ENCODE results near the gene LEF1.
"Not testable (repeated sequence)": the region's sequence is repeated elsewhere in the genome, so short reads cannot be mapped to it uniquely, and the experiment has no call there.

LEF1 gene

DNA sequence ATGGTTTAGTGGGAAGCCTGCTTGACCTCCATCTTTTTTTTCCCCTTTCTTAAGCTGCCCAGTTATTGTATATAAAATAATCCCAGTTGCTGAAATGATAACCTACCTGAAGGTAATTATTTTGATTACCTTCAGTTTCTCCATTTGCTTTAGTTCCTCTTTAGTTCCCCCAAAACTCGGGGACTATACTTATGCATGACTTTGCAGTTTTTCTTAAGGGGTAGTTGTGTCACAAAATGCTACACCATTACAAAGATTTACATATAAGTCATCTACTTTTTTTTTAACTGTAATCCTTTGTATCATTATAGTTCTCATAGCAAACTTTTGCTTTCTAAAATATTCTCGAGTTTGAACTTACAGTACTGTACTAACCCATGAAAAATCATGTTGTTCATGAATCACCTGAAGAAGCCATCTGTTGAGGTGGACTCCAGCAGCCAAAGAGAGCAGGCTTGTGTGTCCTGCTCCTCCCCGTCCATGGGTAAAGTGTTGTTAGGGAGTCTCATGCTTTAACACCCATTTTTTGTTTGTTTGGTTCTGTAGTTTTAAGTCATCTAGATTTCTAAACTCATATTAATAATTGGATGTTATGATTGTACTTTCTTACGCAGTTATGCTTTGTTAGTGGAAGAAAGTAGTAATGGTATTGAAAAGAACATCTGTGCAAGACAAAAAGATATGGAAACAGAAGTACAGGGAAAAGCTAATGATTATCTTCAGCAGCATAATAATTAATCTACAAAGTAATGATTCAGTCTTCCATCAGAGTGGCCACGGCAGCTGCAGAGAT lies 144.5 kb downstream of the LEF1 start:
- DNase-seq: no peak

DNA sequence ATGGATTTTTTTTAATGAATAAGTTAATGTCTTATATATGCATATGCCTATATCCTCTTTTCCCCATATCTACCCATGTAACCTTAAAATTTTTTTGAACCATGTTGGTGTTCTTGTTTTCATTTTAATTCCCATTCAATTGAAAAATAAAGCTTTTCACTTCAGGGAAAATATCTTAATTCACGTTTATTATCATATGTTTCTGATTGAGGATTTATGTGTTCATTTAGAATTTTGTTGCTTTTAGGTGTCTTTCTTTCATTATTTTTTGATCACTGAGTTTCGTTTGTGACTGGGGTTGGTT lies 149.9 kb downstream of the LEF1 start:
- DNase-seq: no peak

DNA sequence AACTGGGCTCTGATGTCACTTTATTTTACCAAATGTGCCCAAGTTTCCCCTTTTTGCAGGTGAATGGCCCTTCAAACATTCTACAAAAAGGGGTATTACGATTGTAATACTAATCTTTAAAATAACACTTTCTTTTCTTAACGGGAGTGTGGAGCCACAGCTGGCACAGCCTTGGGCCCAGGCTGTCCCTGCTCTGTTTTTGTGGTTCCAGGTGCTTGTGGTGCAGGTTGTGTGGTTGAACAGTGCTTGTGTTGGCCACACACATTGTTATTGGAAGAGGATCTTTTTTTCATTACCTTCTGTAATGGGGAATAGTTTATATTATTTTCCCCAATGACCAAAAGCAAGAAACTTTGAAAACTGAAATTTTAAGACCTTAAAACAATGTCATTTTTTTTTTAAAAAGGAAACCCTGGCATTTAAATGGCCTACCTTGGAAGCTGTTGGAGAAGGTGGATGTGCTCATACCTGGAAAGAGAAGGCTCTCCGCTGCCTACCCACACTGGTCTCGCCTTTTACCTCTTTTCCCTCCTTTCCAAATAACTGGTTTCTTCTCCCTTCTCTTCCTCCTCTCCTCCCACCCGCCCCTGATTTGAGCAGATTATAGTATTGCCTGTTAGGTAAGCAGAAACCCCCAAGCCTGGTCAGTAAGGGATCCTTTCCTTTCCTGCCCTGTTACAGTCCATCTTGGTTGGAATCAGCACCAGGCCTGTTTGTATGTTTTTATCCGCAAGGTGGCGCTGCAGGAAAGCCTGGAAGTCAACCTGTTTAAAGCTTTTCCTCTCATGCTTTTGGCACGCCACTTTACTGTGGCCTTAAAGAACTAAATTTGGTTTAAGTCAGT lies 150.5 kb downstream of the LEF1 start:
- DNase-seq: peak; percentile 70

DNA sequence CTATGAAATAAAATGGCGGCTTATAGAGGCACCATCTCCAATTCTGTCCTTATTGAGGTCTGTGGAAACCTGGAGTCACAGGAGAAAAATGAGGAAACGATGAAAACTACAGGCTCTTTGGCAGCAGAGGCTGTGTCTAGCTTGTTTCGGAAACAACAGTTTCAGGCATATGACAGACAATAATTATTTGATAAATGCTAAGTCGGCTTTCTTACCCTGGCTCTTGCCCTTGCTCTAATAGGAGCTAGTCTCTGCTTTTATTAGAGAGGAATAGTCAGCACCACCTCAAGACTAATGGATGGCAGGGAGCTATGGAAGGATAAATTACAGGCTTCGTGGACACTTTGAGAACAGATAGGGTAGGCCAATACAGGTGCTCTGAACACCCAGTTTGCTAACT lies 154.8 kb downstream of the LEF1 start:
- no peak for DNase-seq

DNA sequence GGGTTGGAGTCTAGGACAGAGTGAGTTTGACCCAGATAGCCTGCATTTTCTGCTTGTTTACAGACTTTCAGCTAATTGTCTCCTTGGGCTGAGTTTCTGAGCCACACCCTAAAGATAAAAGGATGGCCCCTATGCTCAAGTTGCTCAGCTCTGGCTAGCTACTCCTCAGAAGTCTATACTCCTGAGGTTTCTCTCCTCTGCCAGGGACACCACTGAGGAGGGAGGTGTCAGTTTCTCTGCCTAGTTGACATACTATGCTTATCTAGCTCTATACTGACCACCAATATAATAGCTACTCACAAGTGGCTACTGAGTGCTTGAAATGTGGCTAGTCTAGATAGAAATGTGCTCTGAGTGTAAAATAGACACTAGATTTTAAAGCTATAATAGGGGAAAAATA lies 155.4 kb downstream of the LEF1 start:
- no peak for DNase-seq

DNA sequence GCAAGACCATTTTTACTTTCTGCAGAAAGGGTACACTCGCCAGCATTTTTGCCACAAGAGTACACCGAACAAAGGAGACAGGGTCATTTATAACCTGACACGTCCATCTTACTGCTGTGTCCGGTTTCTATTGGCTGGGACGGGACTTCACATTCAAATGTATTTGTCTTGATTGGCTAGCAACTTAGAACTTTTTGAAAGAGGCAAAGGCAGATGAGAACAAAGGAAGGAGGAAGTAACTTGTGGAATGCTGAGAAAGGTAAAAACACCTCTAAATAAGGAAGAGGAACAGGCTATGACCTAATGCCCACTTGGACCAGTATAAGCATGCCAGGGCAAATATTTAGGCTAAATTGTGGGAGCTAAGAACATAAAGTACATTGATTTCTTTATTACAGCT lies 156.3 kb downstream of the LEF1 start:
- not testable (repeated sequence) for DNase-seq

DNA sequence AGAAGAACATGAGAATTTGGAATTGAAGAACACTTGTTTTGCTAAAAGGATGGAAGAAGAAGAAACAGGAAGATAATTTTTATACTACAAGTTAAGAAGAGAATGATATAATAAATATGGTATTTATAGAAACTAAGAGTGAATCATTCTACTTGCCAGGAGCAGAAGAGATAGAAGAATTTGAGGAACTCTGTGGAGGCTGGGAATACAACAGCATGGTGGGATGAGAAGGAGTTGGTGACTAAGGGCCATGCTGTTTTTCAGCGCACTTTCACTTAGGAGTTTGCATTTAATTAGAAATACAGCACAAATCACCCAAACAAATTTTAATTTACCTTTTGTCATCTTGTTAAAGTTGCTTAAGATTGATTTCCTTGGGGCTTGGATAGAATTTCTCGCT lies 158.6 kb downstream of the LEF1 start:
- peak; percentile 86 for DNase-seq

DNA sequence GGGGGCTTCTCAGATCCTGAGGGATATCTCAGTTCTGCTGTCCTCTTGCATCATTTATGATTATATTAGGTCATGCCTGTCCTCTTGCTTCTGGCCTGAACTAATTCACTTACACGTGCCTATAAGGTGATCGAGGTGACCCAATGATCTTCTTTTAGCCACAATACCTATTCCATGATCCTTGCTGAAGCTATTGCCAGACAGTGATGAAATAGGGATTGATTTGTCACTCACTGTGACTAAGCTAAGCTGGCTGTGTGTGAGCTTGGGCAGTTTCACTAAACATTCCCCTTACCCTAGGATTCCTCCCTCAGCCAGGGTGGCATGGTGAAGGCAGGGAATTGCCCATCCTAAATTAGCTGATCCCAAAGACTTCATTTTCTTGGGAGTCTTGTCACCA lies 160.0 kb downstream of the LEF1 start:
- DNase-seq: peak; percentile 60

DNA sequence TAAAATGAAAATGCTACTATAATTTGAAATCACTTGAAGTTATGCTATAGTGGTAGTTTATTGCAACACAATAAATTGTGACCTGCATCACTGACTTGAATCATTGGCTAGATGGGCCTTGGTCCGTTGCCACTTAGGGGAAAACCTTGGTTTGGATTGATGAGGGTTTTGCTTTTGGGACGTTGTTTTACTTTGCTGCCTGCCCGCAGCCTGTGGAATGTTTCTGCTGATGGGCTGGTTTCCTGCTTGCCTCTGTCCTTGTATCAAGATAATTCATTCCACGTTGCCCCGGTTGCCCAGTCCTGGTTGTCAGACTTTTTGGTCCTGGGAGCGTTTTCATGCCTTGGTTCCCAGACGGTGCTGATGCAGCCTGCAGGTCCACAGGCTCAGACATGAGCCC lies 160.7 kb downstream of the LEF1 start:
- DNase-seq: no peak

DNA sequence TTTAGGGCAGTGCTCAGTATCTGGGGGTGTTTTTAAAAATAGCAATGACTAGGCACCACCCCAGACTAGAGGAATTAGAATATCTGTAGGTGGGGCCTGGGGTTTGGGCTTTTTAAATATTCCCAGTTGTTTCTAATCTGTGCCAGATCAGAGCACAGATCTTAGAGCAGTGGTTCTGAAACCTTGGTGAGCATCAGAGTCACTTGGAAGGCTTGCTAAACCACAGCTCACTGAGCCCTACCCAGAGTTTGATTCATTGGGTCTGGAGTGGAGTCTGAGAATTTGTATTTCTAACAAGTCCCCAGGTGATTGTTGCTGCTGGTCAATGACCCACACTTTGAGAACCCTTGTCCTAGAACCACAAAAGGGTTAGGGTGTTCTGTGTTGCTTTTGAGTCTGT lies 162.4 kb downstream of the LEF1 start:
- no peak for DNase-seq

DNA sequence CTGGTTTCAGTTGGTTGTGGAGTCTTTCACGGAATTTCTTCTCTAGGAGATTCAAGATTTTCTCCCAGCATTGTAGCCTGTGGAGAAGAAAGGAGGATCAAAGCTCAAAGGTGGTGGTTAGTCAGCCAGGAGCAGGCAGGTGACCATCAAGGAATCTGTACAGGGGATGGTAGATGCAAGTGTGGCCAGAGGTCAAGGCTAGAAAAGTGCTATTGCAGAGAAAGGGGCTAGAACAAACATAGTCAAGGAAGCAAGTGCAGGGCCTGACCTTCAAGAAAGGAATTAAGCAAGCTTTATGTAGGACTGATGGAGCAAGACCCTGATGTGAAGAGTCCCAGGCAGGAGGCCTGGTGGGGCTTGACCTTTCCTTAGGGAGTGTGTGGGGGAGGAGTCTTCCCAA lies 162.9 kb downstream of the LEF1 start:
- DNase-seq: no peak

DNA sequence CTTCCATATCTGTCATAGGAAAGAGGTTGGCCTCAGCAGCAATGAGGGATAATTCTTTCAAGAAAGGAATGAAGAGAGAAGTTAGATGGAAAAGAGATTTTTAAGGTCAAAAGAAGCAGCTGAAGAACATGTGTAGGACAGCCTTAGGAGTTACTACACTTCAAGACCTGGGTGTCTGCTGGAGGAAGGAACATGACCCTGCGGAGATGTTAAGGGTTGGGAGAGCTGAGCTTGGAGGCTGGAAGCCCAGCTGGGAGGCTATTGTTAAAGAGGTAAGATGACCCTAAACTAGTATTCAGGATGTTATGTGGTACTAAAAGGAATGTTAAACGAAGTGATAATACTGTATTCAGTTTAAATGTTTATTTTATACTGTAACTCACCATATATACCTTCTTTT lies 164.1 kb downstream of the LEF1 start:
- DNase-seq: no peak

DNA sequence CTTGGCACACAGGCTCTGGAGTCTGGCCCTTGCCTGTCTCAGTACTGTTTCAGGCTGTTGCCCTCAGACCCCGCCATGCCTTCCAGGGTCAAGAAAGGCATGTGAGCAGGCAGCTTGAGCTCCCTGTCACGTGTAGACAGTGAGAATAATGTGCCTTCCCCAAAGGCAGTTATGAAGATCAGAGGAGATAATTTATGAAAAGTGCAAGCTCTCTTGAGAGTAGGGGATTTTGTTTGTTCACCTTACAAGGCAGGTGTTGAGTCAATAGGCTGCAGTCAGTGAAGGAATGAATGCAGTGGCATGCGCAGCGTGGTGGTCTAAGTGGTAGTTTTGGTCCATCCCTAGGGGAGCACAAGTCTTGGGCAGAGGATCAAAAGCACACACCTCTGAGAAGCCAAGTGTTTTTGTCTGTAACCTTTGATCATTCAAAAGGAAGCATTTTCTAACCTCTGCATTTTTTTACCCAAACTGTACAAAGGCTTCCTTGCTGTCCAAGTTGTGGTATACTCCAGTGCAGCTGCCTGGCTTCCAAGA lies 164.7 kb downstream of the LEF1 start:
- no peak for DNase-seq

DNA sequence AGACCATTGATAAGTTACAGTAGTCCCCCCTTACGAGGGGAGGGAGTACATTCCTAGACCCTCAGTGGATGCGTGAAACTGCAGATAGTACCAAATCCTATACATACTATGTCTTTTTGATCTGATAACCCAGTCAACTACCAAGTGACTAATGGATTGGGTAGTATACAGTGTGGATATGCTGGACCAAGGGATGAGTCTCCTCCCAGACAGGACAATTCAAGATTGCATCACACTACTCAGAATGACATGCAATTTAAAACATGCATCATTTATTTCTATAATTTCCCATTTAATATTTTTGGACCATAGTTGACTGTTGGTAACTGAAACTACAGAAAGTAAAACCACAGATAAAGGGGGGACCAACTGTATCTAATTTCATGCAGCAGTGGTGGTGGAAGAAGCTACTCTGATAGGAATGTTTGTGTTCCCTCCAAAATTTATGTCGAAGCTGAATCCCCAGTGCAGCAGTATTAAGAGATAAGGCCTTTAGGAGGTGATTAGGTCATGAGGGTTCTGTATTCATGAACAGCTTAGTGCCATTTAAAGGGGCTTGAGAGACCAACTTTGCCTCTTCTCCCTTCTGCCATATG lies 167.1 kb downstream of the LEF1 start:
- no peak for DNase-seq

DNA sequence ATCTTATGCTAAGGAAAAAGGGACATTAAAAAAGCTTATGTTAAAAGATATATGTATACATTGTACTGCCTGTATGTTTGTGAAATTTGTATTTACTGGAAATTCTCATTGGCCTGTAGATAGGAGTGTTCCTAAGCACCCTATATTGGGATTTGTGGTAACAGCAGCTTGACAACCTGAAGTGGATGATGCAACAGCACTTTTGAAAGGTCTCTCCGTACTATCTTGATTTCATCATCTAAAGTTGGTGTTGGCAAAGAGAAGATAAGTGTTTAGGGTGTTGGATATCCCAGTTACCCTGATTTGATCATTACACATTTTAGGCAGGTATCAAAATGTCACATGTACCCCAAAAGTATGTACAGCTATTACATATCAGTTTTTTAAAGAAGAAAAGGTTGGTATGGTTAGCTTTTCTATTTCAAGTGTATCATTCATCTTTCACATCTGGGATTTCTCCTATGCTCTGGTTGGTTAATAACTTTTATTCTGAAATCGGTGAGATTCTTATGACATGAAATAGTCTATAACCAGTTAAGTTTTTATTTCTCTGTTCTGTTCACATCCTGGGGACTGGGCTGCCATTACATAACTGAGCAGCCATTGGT lies 168.7 kb downstream of the LEF1 start:
- no peak for DNase-seq

DNA sequence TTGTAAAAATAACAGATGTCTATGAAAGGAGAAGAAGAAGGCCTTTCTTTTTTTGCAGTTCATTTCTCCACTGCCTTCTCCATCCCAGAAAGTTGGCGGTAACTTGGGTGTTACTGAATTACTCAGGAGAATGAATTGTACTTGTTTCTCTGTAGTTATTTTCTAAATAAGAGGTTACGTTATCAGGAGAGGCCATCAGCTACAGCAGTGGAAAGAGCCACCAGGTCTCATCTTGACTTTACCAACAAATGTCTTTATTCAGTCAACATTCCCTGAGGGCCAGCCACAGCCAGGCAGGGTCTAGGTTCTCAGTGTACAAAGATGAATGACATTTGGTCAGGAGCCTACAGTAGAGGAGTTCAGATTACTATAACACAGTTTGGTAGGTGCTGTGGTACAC lies 170.9 kb downstream of the LEF1 start:
- DNase-seq: no peak

Data from fibroblast of skin of right quadriceps (primary cell).